HCT116 (cell line): ENCODE results near the gene TRIM67. TPM values are rescaled to one million over a fixed set of nuclear protein-coding genes. Genes with fewer than 3 reads are reported as not detected.

Experiments used
- ATAC-seq: fragments of 200-7000 bp; cut with Tn5 transposase; 2 replicates; pipeline ENCODE4 v1.9.1; 2020; ENCODE audit warnings: mild to moderate bottlenecking, moderate library complexity
- BruUV-seq: library from RNA; stranded (reverse); fragments of 400-500 nt; replicated peaks from 2 replicates; lab custom pipeline; 2021; lab: Mats Ljungman, UMichigan
- CTCF ChIA-PET: fragments of 300-600 bp; sonication (Branson Sonifier 250); formaldehyde crosslinking; loops from one replicate; lab custom pipeline; 2021; ENCODE audit warnings: antibody characterized with exemption; lab: Charles Lee
- POLR2A ChIA-PET: fragments of 300-600, 350-600 bp; sonication (Branson Sonifier 250); formaldehyde crosslinking; loops from one replicate; lab custom pipeline; 2021; ENCODE audit warnings: antibody characterized with exemption; lab: Charles Lee
- RAD21 ChIA-PET, 2 experiments: fragments of 300-600 bp; sonication (Branson Sonifier 250); formaldehyde crosslinking; loops; one replicate each; lab custom pipeline; 2023; ENCODE audit warnings: low total read pairs in 2 of 2; ENCODE audit not compliant: uncharacterized antibody in 2 of 2, unreplicated experiment in 2 of 2, low non-redundant PET in 1 of 2; lab: Charles Lee
- DNase-seq: peaks from one replicate; pipeline ENCODE4 v3.0.0-alpha.2; 2010; ENCODE audit warnings: low read depth, low spot score
- H2AFZ ChIP-seq: fragments of 200-600 bp; shearing (Covaris generic), sonication (generic); 2 replicates; pipeline ENCODE4 v1.6.1; 2017; ENCODE audit warnings: low read depth, mixed run types, mixed read lengths, antibody characterized with exemption, low read length; ENCODE audit not compliant: poor library complexity, severe bottlenecking
- H3K27ac ChIP-seq: 2 replicates; pipeline ENCODE4 v1.5.1; 2012; ENCODE audit warnings: low read depth, low read length
- H3K27me3 ChIP-seq: fragments of 200-600 bp; sonication (generic); 2 replicates; pipeline ENCODE4 v1.6.1; 2016; ENCODE audit warnings: mixed run types, low read length, mixed read lengths; ENCODE audit not compliant: insufficient read depth
- H3K36me3 ChIP-seq, 2 experiments: fragments of 200-500 bp in 1 of 2; fragments of 200-600 bp in 1 of 2; sonication (Bioruptor generic) in 1 of 2; sonication (generic) in 1 of 2; 2 replicates each; pipeline versions ENCODE4 v1.5.1 to v1.6.1; 2014 to 2016; ENCODE audit warnings: low read length in 2 of 2, inconsistent platforms in 1 of 2, mixed read lengths in 1 of 2, mixed run types in 1 of 2; ENCODE audit not compliant: insufficient read depth in 2 of 2, control insufficient read depth in 1 of 2
- H3K4me1 ChIP-seq, 2 experiments: fragments of 200-600 bp in 1 of 2; sonication (generic) in 1 of 2; 2 replicates each; pipeline versions ENCODE4 v1.5.1 to v1.6.1; 2012 to 2017; ENCODE audit warnings: low read length in 2 of 2, inconsistent platforms in 1 of 2, mild to moderate bottlenecking in 1 of 2, mixed read lengths in 1 of 2, mixed run types in 1 of 2, moderate library complexity in 1 of 2; ENCODE audit not compliant: insufficient read depth in 2 of 2, control insufficient read depth in 1 of 2
- H3K4me2 ChIP-seq: fragments of 200-600 bp; sonication (generic); 2 replicates; pipeline ENCODE4 v1.6.1; 2017; ENCODE audit warnings: mixed run types, low read length, mixed read lengths
- H3K4me3 ChIP-seq, 2 experiments: fragments of 200-600 bp in 1 of 2; sonication (generic) in 1 of 2; replicated peaks in 1 of 2; 2 replicates each; pipeline ENCODE4 v1.5.1; 2011 to 2016; ENCODE audit warnings: low read length in 2 of 2, control low read depth in 1 of 2, low read depth in 1 of 2, mild to moderate bottlenecking in 1 of 2, mixed read lengths in 1 of 2, mixed run types in 1 of 2
- H3K79me2 ChIP-seq: fragments of 200-600 bp; sonication (generic); 2 replicates; pipeline ENCODE4 v1.6.1; 2017; ENCODE audit warnings: mild to moderate bottlenecking, mixed run types, low read length, moderate library complexity, mixed read lengths; ENCODE audit not compliant: insufficient read depth
- H3K9ac ChIP-seq: fragments of 200-600 bp; sonication (generic); 2 replicates; pipeline ENCODE4 v1.6.1; 2016; ENCODE audit warnings: low read length, mixed read lengths
- H3K9me2 ChIP-seq: fragments of 200-600 bp; sonication (generic), shearing (Covaris generic); 2 replicates; pipeline ENCODE4 v1.6.1; 2017; ENCODE audit warnings: mixed run types, mild to moderate bottlenecking, moderate library complexity; ENCODE audit not compliant: insufficient read depth
- H3K9me3 ChIP-seq, 2 experiments: fragments of 200-500 bp in 1 of 2; fragments of 200-600 bp in 1 of 2; sonication (Bioruptor generic) in 1 of 2; sonication (generic) in 1 of 2; 2 replicates each; pipeline ENCODE4 v1.6.1; 2014 to 2017; ENCODE audit warnings: low read length in 2 of 2, mixed read lengths in 2 of 2, inconsistent platforms in 1 of 2, low read depth in 1 of 2, mild to moderate bottlenecking in 1 of 2, mixed run types in 1 of 2, moderate library complexity in 1 of 2; ENCODE audit not compliant: control insufficient read depth in 1 of 2, insufficient read depth in 1 of 2
- H4K20me1 ChIP-seq: fragments of 200-600 bp; sonication (generic), shearing (Covaris generic); 2 replicates; pipeline ENCODE4 v1.6.1; 2017; ENCODE audit warnings: mixed run types, mild to moderate bottlenecking, moderate library complexity; ENCODE audit not compliant: insufficient read depth
- ATF3 ChIP-seq: IDR thresholded peaks from 2 replicates; pipeline ENCODE4 v1.6.1; 2012
- CBX3 ChIP-seq: IDR thresholded peaks from 2 replicates; pipeline ENCODE4 v1.6.1; 2012; ENCODE audit warnings: low read depth
- CEBPB ChIP-seq: IDR thresholded peaks from 2 replicates; pipeline ENCODE4 v1.6.1; 2012; ENCODE audit warnings: low read depth
- CTCF ChIP-seq, 3 experiments: fragments of 200-600 bp in 1 of 3; sonication (generic) in 1 of 3; IDR thresholded peaks in 2 of 3; conservative IDR thresholded peaks in 1 of 3; 2 replicates each; pipeline ENCODE4 v1.5.1; 2012 to 2017; ENCODE audit warnings: low read depth in 2 of 3, low read length in 2 of 3, antibody characterized with exemption in 1 of 3, borderline replicate concordance in 1 of 3, control low read depth in 1 of 3, mild to moderate bottlenecking in 1 of 3, mixed read lengths in 1 of 3, mixed run types in 1 of 3, moderate library complexity in 1 of 3; ENCODE audit not compliant: insufficient read depth in 1 of 3
- EGR1 ChIP-seq: IDR thresholded peaks from 2 replicates; pipeline ENCODE4 v1.6.1; 2012; ENCODE audit warnings: low read depth
- ELF1 ChIP-seq: IDR thresholded peaks from 2 replicates; pipeline ENCODE4 v1.6.1; 2012; ENCODE audit warnings: low read depth, borderline replicate concordance
- EZH2 ChIP-seq: fragments of 200-600 bp; sonication (generic); IDR thresholded peaks from 2 replicates; pipeline ENCODE4 v1.6.1; 2017; ENCODE audit warnings: antibody characterized with exemption, mixed run types
- EZH2phosphoT487 ChIP-seq: fragments of 200-600 bp; IDR thresholded peaks from 2 replicates; pipeline ENCODE4 v1.6.1; 2018; ENCODE audit warnings: antibody characterized with exemption, borderline replicate concordance
- FOSL1 ChIP-seq: IDR thresholded peaks from 2 replicates; pipeline ENCODE4 v1.6.1; 2012; ENCODE audit warnings: low read depth
- MAX ChIP-seq: IDR thresholded peaks from 2 replicates; pipeline ENCODE4 v1.6.1; 2012
- POLR2AphosphoS5 ChIP-seq: IDR thresholded peaks from 2 replicates; pipeline ENCODE4 v1.6.1; 2011; ENCODE audit warnings: mild to moderate bottlenecking, low read depth, low read length, moderate library complexity
- RAD21 ChIP-seq: IDR thresholded peaks from 2 replicates; pipeline ENCODE4 v1.6.1; 2012; ENCODE audit warnings: low read depth, mild to moderate bottlenecking
- SIN3A ChIP-seq: IDR thresholded peaks from 2 replicates; pipeline ENCODE4 v1.6.1; 2012; ENCODE audit warnings: low read depth
- SP1 ChIP-seq: IDR thresholded peaks from 2 replicates; pipeline ENCODE4 v1.6.1; 2012; ENCODE audit warnings: low read depth
- SRF ChIP-seq: IDR thresholded peaks from 2 replicates; pipeline ENCODE4 v1.6.1; 2012; ENCODE audit warnings: low read depth
- TCF7L2 ChIP-seq: IDR thresholded peaks from 2 replicates; pipeline ENCODE4 v1.7.0; 2011; ENCODE audit warnings: borderline replicate concordance, inconsistent platforms; ENCODE audit not compliant: insufficient read depth, insufficient read length; ENCODE audit errors: extremely low read depth
- YY1 ChIP-seq: IDR thresholded peaks from 2 replicates; pipeline ENCODE4 v1.6.1; 2011; ENCODE audit warnings: low read length, low read depth, moderate library complexity, mild to moderate bottlenecking; ENCODE audit not compliant: insufficient replicate concordance; ENCODE audit errors: extremely low read depth
- ZFX ChIP-seq: fragments of 450-650 bp; IDR thresholded peaks from 2 replicates; pipeline ENCODE4 v1.6.1; 2017
- ZNF274 ChIP-seq: fragments of 200-500 bp; sonication (Bioruptor generic); IDR thresholded peaks from 2 replicates; pipeline ENCODE4 v1.6.1; 2014; ENCODE audit warnings: mild to moderate bottlenecking, low read depth, low read length, inconsistent platforms
- intact Hi-C: fragments of 100-400 bp; cut with micrococcal nuclease; formaldehyde crosslinking; loops from 2 replicates; pipeline ENCODE4 v1.10.0; 2022
- total RNA-seq: library from RNA; stranded (reverse); gene quantifications from one replicate; pipeline ENCODE4 v1.2.1, GENCODE V29; 2021; ENCODE audit not compliant: unreplicated experiment

The TRIM67 gene
- total RNA-seq, 1 experiment from 2014 or later: 0.02 TPM

DNA sequence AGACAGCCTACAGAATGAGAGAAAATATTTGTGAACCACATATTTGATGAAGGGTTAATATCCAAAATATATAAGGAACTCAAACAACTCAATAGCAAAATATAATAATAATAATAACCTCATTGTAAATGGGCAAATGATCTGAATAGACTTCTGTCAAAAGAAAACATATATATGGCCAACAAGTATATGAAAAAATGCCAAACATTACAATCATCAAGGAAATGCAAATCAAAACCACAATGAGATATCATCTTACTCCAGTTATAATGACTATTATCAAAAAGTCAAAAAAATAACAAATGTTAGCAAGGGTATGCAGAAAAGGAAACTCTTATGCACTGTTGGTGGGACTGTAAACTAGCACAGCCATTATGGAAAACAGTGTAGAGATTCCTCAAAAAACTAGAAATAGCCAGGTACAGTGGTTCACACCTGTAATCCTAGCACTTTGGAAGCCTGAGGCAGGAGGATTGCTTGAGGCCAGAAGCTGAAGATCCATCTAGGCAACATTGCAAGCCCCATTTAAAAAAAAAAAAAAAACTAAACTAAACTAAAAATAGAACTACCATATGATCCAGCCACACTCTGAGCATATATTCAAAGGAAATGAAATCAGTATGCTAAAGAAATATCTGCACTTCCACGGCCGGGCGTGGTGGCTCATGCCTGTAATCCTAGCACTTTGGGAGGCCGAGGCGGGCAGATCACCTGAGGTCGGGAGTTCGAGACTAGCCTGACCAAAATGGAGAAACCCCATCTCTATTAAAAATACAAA, 17.3 kb upstream of the TRIM67 start:
- H3K9ac ChIP-seq: no peak overlapping the region
- H2AFZ ChIP-seq: no peak overlapping the region
- TF ChIP-seq ZNF274 (no peak), EZH2phosphoT487 (no peak), SP1 (no peak), ATF3 (no peak)
- no peaks in the 10 kb centered on the region for H4K20me1 ChIP-seq
- BruUV-seq: no TSS peak
- peaks cover 11 to 15% of the 10 kb centered on the region in 2 experiments for H3K4me1 ChIP-seq
- H3K9me2 ChIP-seq: no peaks in the 10 kb centered on the region
- no peak for ATAC-seq
- ChIA-PET POLR2A (no interaction called here), CTCF (no interaction called here), RAD21 (no interaction called here)
- H3K4me2 ChIP-seq: no peak overlapping the region
- no peak for DNase-seq
- no peaks in the 10 kb centered on the region for H3K79me2 ChIP-seq
- intact Hi-C loops: no loop called here
- no peaks in the 10 kb centered on the region for H3K36me3 ChIP-seq
- no peak overlapping the region for H3K27ac ChIP-seq
- H3K4me3 ChIP-seq: no peak overlapping the region
- H3K27me3 ChIP-seq: no peaks in the 10 kb centered on the region
- H3K9me3 ChIP-seq: no peaks in the 10 kb centered on the region

GRCh38 chr1:231147896-231148295, 14.0 kb upstream of the TRIM67 start:
- DNase-seq: no peak
- no peak overlapping the region for H3K4me3 ChIP-seq
- H4K20me1 ChIP-seq: no peaks in the 10 kb centered on the region
- no peaks in the 10 kb centered on the region for H3K79me2 ChIP-seq
- no peak overlapping the region for H2AFZ ChIP-seq
- POLR2A ChIA-PET: no interaction called here
- H3K9ac ChIP-seq: no peak overlapping the region
- no peaks in the 10 kb centered on the region for H3K9me2 ChIP-seq
- H3K27me3 ChIP-seq: no peaks in the 10 kb centered on the region
- RAD21 ChIA-PET: no interaction called here
- no peaks in the 10 kb centered on the region for H3K9me3 ChIP-seq
- CTCF ChIA-PET: no interaction called here
- intact Hi-C loops: no loop called here
- no peak for TF ChIP-seq ZNF274
- no peak for TF ChIP-seq SRF
- no peak for TF ChIP-seq EGR1
- TF ChIP-seq POLR2AphosphoS5: no peak
- no peak for TF ChIP-seq TCF7L2
- no peak for TF ChIP-seq RAD21
- TF ChIP-seq EZH2phosphoT487: no peak
- TF ChIP-seq FOSL1: no peak
- TF ChIP-seq MAX: no peak
- no peak for TF ChIP-seq YY1
- no peak for TF ChIP-seq CBX3
- TF ChIP-seq CEBPB: no peak
- TF ChIP-seq ELF1: no peak
- no peak for TF ChIP-seq ZFX
- no peak for TF ChIP-seq SIN3A
- no peak for TF ChIP-seq CTCF (IDR thresholded peaks at IDR 0.05 in 2 of 3, conservative IDR thresholded peaks at IDR 0.05 in 1 of 3; ENCODE audit: borderline replicate concordance in 1 of 3, insufficient read depth in 1 of 3, low read depth in 2 of 3, low read length in 2 of 3)
- no peak for TF ChIP-seq EZH2
- no peak for TF ChIP-seq SP1
- TF ChIP-seq, all 23 proteins: peak for 0
- no peak overlapping the region for H3K4me2 ChIP-seq
- BruUV-seq: no TSS peak
- no peak for ATAC-seq
- H3K4me1 ChIP-seq: no peaks in the 10 kb centered on the region
- H3K27ac ChIP-seq: no peak overlapping the region
- H3K36me3 ChIP-seq: no peaks in the 10 kb centered on the region
